H1 (cell line): ENCODE measurements around the gene SCN2B. TPM values are rescaled to one million over a fixed set of nuclear protein-coding genes. Genes with fewer than 3 reads are reported as not detected.

ENCODE experiments used
- CHD7 ChIP-seq: fragments of 300-600 bp; sonication (generic); IDR thresholded peaks from 2 replicates; pipeline ENCODE4 v1.7.1; 2012; ENCODE audit warnings: low read length, moderate library complexity, mild to moderate bottlenecking, inconsistent platforms; ENCODE audit not compliant: insufficient replicate concordance
- E2F6 ChIP-seq: IDR thresholded peaks from 2 replicates; pipeline ENCODE4 v1.6.1; 2012; ENCODE audit warnings: inconsistent platforms
- TEAD4 ChIP-seq: IDR thresholded peaks from 2 replicates; pipeline ENCODE4 v1.6.1; 2012; ENCODE audit warnings: low read depth, low read length, inconsistent platforms, mixed read lengths
- polyA plus RNA-seq, 7 experiments: library from polyadenylated mRNA; depleted of rRNA in 3 of 7; stranded (reverse) in 5 of 7; unstranded in 2 of 7; fragments of >200 nt in 5 of 7; fragments of 200-250 nt in 2 of 7; gene quantifications; 1 replicate in 5 of 7; 2 replicates in 1 of 7; 4 replicates in 1 of 7; pipeline versions ENCODE4 v1.2.1 to v1.2.3, GENCODE V29; 2011 to 2013; ENCODE audit warnings: missing spikeins in 2 of 7, mixed read lengths in 2 of 7
- total RNA-seq: library from RNA; stranded (reverse); fragmentation: NEBNext Ultra II Directional; extraction: Animal tissue kit (Norgen Biotek cat#: 25700); gene quantifications from 2 replicates; pipeline ENCODE4 v1.2.1, GENCODE V29; 2021

Gene SCN2B
- total and polyA plus RNA-seq, 2 of the 8 experiments (the other 6 are each of a cell fraction or from before 2014, with no cell fraction given), result 0.14 to 0.24 TPM

GRCh38 chr11:118171269-118172062 is 5.0 kb downstream of the SCN2B start (continued):
- TF ChIP-seq CHD7, result no peak
- TF ChIP-seq E2F6, result no peak
- TF ChIP-seq TEAD4, result peak; percentile 59; the same call in 1 of the 2 replicates
